GM21619 (cell line): ENCODE data around the gene NCOA3.

Source experiments
- ATAC-seq: cut with Tn5 transposase; IDR thresholded peaks from one replicate; pipeline ENCODE4 v1.9.1; 2021; ENCODE audit not compliant: unreplicated experiment

Gene NCOA3

DNA sequence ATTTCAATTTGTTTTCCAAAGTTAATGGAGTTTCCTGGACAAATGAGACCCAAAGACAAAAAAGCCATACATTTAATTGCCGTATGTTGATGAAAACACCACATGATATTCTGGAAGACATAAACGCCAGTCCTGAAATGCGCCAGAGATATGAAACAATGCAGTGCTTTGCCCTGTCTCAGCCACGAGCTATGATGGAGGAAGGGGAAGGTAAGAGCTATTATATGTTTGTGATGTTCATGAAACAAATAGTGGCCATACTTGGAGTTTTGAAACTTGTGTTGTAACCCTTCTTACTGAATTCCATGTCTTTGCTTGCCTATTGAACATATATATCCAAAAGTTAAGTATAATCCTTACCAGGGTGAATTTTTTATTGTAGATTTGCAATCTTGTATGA, 125.9 kb downstream of the NCOA3 start:
- no peak for ATAC-seq

DNA sequence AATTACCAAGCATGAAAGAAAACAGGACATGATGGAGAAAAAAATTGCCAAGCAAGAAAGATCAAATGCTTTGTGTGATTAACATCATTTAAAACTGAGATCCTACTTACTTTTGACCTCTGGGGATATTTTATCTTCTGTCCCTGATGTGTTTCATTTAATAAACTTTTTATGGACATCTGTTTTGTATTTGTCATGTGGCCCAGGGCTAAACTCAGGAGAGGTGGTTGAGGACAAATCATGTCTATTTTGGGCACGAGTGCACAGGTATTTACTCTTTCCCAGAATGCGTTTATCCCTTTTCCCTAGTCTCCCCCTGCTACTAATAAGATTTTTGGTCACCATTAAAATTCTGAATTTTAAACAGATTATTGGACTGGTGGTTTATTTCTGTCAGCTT, 128.2 kb downstream of the NCOA3 start:
- no peak for ATAC-seq

DNA sequence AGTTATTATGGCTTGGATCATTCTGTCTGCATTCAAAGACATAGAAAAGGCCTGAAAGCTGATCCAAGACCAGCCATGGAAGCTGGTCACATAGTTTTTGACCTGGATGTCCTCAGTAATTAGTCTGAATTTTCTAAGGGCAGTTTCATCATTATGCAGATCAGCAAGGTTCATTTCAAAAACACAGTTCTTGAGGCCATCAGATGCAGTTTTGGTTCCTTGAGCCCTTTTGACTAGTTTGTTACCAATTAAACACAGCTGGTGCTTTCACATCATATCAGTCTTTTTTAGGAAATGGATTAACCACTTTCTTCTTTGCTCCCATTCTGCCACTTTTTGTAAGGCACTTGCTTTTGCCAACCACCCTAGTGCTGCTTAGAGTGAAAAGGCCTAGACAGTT, 129.4 kb downstream of the NCOA3 start:
- ATAC-seq = no peak

DNA sequence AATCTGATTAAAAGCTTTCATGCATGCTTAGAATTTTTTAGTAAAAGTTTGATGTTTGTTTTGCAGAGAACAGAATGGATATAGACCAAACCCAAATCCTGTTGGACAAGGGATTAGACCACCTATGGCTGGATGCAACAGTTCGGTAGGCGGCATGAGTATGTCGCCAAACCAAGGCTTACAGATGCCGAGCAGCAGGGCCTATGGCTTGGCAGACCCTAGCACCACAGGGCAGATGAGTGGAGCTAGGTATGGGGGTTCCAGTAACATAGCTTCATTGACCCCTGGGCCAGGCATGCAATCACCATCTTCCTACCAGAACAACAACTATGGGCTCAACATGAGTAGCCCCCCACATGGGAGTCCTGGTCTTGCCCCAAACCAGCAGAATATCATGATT, 133.6 kb downstream of the NCOA3 start:
- no peak for ATAC-seq

DNA sequence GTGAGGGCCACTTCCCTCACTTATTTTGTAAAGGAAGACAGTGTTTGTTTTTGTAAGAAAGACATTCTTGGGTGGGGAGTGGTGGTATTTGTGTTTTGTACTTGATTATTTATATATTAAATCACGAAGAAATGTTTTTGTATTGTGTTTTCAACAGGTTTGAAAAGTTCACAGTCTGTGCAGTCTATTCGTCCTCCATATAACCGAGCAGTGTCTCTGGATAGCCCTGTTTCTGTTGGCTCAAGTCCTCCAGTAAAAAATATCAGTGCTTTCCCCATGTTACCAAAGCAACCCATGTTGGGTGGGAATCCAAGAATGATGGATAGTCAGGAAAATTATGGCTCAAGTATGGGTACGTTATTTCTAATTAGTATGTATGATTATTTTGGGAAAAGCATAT, 137.2 kb downstream of the NCOA3 start:
- ATAC-seq = no peak

DNA sequence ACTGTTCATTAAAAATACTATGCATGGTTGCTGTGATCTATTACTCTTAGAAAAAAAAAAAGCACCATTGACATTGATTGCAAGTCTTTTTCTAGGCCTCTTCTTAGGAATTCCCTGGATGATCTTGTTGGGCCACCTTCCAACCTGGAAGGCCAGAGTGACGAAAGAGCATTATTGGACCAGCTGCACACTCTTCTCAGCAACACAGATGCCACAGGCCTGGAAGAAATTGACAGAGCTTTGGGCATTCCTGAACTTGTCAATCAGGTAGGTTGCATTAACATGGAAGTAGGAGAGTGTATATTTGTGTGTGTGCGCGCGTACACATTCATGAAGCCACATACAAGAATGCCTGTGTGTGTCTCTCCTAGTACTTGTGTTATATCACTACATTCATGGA, 140.4 kb downstream of the NCOA3 start:
- ATAC-seq = no peak

DNA sequence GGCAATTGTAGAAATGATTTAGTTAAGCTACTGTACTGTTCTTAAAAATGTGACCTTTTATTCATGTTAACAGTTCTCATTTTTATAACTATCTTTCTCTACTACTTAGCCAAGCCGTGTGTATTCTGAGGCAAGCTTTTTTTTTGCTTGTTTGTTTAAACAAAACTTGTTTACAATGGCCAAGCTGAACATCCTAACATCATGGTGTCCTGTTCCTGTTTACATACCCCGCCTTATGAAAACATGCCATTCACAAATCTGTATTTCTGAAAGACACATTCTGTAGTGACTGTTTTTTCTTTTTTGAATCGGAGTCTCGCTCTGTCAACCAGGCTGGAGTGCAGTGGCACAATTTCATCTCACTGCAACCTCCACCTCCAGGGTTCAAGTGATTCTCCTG, 140.9 kb downstream of the NCOA3 start:
- ATAC-seq = no peak

DNA sequence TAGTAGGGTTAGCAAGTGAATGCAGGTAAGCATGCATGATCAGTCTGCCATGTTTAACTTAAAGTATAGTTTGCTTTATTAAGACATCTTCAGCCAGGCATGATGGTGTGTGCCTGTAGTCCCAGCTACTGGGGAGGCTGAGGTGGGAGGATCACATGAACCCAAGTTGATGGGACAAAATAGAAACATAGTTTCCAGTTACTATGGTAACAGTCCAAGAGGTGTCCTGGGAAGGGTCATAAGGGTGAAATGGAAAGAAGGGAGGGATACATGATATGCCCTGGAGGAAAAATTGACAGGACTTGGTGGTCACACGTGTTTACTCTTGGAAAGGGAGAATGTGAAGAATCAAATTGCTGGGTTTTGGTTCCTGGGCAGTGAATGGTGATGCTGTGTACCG, 143.9 kb downstream of the NCOA3 start:
- ATAC-seq = no peak

DNA sequence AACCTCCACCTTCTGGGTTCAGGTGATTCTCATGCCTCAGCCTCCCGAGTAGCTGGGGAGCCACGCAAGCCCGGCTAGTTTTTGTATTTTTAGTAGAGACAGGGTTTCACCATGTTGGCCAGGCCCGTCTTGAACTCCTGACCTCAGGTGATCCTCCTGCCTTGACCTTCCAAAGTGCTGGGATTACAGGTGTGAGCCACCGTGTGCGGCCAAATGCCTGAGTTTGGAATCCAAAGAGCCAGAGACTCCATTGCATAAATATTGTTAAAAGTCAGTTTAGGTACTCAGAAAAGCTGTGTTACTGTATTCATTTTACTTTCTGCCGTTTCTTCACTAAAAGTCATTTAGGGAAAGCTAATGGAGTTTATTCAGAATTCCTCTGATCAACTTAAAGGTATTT, 146.3 kb downstream of the NCOA3 start:
- no peak for ATAC-seq

DNA sequence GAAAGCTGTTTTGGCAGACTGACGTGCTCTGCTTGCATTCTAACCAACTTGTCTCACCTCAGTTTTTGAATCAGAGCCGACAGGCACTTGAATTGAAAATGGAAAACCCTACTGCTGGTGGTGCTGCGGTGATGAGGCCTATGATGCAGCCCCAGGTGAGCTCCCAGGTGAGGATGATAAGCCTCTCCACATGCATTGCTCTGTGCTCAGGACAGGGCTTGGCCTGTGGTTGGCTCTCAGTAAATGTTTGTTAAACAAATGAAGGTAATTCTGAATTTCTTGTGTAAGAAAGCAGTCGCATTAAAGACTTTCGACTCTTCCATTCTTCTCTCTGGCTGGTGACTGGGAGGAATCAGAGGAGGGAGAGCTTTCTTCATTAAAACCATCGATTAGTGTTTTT, 147.3 kb downstream of the NCOA3 start:
- no peak for ATAC-seq

DNA sequence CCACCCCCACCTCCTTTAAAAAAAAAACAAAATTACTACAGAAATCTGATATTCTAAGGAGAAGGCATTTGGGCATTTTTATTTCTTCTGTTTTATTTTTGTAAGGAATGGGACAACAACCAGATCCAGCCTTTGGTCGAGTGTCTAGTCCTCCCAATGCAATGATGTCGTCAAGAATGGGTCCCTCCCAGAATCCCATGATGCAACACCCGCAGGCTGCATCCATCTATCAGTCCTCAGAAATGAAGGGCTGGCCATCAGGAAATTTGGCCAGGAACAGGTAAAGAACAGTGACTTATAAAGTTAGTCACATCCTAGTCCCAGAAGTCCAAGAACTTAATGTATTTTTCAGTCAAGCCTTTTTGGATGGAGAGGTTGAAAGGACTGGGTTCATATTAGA, 150.6 kb downstream of the NCOA3 start:
- ATAC-seq = no peak

DNA sequence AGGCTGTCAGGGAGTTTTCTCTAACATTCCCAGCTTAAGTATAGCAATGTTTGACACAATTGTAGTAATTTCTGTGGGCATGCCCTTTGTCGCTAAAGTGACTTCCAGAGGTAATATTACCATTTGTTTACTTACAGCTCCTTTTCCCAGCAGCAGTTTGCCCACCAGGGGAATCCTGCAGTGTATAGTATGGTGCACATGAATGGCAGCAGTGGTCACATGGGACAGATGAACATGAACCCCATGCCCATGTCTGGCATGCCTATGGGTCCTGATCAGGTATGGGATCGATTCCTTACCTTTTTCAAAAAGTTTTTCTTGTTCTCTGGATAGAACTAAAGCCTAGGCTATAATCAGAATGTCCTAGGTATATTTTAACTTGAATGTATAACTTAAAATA, 151.1 kb downstream of the NCOA3 start:
- no peak for ATAC-seq

DNA sequence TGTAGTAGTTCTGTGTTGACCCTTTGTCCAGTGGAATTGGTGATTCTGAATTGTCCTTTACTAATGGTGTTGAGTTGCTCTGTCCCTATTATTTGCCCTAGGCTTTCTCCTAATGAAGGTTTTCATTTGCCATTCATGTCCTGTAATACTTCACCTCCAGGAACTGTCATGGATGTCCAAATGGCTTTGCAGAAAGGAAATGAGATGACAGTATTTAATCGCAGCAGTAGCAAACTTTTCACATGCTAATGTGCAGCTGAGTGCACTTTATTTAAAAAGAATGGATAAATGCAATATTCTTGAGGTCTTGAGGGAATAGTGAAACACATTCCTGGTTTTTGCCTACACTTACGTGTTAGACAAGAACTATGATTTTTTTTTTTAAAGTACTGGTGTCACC, 152.2 kb downstream of the NCOA3 start:
- ATAC-seq = no peak

DNA sequence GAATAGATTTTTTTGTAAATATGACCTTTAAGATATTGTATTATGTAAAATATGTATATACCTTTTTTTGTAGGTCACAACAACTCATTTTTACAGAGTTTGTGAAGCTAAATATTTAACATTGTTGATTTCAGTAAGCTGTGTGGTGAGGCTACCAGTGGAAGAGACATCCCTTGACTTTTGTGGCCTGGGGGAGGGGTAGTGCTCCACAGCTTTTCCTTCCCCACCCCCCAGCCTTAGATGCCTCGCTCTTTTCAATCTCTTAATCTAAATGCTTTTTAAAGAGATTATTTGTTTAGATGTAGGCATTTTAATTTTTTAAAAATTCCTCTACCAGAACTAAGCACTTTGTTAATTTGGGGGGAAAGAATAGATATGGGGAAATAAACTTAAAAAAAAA, 152.7 kb downstream of the NCOA3 start:
- ATAC-seq = no peak

DNA sequence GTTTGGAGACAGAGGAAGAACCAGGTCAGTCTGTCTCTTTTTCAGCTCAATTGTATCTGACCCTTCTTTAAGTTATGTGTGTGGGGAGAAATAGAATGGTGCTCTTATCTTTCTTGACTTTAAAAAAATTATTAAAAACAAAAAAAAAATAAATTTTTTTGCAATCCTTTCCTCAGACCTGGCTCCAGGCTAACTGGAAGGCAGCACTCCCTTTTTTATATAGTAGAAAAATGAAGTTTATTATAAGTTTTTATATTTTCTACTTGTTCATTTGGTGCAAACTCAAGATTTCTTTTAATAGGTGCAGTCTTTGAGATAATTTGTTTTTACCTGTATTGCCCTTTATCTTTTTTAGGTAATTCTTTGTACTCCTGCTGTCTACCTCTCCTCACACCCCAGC, 153.9 kb downstream of the NCOA3 start:
- no peak for ATAC-seq

DNA sequence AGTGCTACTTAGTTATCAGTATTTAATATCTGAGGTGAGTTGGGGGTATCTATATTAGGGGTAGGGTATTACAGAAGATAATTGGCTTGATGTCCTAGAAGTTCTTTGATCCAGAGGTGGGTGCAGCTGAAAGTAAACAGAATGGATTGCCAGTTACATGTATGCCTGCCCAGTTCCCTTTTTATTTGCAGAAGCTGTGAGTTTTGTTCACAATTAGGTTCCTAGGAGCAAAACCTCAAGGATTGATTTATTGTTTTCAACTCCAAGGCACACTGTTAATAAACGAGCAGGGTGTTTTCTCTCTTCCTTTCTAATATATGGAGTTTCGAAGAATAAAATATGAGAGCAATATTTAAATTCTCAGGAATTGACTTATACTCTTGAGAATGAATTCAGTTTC, 154.6 kb downstream of the NCOA3 start:
- ATAC-seq = no peak

DNA sequence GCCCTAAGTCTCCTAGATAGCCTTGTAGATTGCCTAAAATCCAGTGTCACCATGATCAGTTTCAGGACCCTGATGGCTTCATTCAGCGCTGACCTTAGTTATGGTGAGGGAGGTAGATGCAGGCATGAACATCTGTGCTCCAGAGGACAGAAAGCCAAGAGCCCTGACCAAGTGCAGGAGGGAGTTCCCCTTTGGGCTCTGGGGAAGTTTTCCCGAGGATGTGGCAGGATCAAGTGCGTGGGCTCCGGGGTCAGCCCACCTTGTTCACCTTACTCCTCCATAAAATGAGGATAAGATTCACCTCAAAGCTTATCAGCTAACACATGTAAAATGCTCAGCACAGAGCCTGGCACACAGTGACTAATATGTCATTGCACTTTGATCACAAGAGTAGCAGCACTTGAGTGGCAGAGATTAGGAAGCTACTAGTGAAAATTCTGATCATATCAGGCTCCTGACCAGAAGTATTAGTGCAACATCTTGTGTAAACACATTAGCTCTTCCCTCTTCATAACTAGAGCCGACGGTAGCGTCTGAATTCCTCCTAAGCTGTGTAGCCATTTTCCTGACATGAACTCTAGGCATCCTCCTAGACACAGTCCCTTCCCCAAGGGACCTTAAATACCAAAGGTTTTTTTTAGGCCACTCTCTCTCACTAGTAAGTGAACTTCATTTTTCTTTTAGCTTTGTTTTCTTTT, 158.4 kb downstream of the NCOA3 start:
- ATAC-seq = no peak

DNA sequence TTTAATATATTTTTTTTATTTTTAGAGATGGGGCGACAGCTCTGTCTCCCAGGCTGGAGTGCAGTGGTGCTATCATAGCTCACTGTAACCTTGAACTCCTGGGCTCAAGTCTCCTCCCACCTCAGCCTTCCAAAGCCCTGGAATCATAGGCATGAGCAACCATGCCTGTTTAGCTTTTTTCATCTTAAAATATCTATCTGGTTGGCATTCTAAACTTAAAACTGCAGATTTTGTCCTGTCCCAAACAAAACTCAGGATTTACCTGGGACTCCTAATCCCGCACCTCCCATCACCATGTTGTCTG, 158.9 kb downstream of the NCOA3 start:
- ATAC-seq = no peak

DNA sequence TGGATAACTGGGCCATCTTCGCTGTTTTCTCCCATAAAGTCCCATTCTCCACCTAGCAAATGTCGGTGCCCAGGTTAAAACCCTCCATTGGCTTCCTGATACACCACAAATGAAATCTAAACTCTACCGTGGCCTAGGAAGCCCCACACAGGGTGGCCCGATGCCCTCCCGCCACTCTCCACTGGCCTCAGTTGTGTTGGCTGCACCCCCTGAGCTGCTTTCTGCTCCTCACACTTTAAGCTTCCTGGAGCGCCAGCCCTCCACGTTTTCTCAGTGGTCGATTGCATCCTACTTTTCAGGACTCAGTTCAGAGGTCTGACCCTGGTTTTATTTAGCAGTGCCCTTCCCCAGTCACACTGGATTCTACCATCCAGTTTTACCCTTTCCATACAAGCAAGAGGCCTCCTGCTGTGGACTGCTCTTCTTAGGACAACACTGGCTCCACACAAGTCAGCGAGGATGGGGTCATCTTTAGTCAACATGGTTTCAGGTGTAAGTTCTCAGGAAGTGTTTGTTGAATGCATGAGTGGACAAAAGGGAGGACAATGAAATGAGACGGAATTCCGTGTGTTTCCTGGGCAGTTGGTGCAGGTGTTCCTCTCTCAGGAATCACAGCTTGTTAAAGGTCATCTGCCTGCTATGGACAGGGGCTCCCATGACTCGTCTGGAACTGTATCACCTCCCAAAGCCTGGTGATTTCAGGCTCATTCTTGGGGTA, 159.5 kb downstream of the NCOA3 start:
- ATAC-seq = no peak

DNA sequence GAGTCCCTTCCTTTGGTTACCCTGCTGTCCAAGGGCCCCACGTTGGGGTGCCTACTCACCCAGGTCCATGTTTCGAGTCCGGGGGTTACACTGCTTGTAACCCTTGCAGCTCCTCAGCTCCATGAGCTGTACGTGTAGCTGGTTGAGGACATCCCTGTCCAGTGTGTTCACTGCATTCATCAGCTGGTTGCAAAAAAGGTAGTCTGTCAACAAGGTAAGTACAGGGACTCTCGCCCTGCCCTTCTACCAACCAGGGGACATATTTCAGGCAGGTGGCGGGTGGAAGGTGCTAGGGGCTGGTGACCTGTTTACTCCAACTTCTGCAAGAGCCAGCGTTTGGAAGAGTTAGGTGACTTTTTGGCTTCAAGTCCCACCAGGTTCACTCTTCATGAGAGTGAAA, 160.0 kb downstream of the NCOA3 start:
- no peak for ATAC-seq

DNA sequence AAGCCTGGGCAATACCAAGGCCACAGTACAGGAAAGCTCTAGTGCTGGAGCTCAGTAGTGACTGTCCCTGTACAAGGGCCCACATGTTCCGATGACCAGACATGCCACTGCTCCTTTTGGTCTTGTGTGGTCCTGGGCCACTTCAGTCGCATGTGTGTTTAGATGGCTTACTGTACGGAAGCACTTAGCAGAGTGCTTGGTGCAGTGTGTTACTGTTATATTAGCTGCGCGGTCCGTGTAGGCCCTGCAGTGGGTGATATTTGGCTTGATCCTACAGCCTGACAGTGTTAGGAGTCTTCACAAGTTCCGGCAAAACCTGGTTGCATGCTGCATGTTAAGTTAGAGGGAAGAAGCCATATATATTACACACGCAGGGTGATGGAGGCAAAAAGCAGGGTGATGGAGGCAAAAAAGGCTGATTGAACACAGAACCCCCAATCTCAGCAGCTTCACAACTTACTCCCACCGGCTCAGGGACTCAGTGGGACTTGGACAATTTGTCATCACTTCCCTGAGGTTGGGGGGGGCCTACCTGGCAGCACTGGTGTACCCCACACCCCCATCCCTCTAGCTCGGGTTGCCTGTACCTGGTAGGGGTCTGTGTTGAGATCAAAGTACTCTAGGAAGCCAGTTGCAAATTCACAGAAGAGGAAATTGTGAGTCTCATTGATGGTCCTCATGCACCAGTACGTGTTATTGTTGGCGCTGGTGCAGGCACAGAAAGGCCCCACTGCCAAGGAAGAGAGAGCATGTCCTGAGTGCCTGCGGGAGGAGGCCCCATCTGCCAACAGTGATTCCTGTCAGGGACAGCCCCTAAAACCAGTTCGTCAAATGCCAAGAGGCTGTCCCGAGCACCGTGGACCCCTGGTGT, 161.0 kb downstream of the NCOA3 start:
- ATAC-seq = no peak

DNA sequence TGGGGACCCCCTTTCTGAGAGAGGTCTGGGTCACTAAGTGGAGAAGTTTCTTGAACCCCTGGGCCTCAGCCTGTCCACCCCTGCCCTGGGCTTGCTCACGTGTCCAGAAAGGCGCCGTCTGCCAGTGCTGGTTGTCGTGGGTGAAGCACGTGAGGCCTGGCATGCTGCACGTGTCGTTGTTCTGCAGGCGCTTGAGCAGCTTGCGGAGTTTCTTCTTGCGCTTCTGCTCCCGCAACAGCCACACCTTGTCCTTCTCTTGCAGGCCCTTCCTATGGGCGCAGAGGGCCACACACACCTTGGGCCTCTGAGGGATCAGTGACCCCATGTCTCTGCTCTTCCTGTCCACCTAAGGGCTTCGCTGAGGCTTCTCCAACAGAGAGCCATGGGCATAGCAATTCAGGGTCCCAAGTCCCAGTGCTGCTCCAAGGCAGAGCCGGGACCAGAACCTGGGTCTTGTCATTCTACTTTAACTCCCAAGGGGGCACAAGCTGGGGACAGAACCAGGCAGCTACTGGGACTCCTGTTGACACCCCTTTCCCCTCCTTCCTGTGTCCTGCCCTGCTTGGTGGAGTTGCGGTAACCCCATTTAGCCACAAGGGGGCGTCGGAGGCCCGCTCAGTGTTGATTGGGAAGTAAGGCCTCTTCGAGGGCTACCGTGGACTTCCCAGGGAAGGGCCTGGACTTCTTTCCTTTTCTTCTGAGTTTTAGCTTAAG, 161.8 kb downstream of the NCOA3 start:
- no peak for ATAC-seq
